Endothelial cell of umbilical vein (primary cell): ENCODE results near the gene OXER1.

Experiments
- CTCF ChIP-seq, 2 donors: IDR thresholded peaks; 1 replicate in 1 of 2; 2 replicates in 1 of 2; pipeline ENCODE4 v1.5.1; 2011; ENCODE audit warnings: low read length in 2 of 2, mild to moderate bottlenecking in 2 of 2, moderate library complexity in 2 of 2, control low read depth in 1 of 2, inconsistent platforms in 1 of 2, low read depth in 1 of 2; ENCODE audit not compliant: insufficient read depth in 1 of 2; ENCODE audit errors: extremely low read depth in 1 of 2
- MAX ChIP-seq: IDR thresholded peaks from 2 replicates; pipeline ENCODE4 v1.6.1; 2011; ENCODE audit not compliant: insufficient read depth, insufficient read length

- TF ChIP-seq CTCF (IDR thresholded peaks at IDR 0.05; ENCODE audit: extremely low read depth in 1 of 2, insufficient read depth in 1 of 2, low read depth in 1 of 2, low read length in 2 of 2) (no peak), MAX (no peak)
Observed at GRCh38 chr2:42768706-42769256, 4.8 kb upstream of the OXER1 start.
